HuH-7.5 (cell line): ENCODE data around the gene CHDH.

Source experiments
- DNase-seq: peaks from one replicate; pipeline ENCODE4 v3.0.0; 2011; ENCODE audit warnings: low spot score

The CHDH gene

DNA sequence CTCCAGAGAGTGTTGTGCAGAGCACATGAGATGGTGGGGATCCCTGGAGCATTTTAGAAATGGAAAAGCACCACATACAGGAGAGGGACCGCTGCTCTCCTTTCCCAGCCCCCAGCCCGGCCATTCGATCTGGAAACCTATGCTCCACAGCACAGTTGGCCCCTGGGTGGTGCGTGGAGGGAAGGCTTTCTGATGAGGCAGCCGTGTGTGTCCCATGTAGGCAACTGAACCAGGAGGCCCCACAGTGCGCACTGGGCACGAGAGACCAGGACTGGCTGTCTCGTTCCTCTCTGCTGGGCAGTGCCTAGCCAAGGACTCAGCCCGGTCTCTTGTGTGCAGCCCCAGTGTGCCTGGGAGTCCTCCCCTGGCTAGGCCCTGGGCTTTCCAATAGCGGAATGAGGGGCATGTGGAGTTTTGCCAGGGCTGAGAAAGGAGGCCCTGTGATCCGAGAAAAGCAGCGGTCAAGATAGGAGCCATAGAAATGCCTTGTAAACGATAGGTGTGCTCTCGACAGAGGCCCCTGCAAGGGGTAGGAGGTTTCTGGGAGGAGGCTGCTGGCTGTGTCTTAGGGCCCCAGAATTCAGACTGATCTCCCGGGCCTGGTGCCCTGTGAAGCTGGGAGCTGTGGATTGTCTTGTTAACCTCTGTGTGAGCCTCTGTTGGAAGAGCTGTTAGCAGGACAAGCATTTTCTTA, 39.0 kb downstream of the CHDH start:
- DNase-seq, result no peak

- no peak for DNase-seq
Observed at GRCh38 chr3:53806182-53807116, 39.8 kb downstream of the CHDH start.

DNA sequence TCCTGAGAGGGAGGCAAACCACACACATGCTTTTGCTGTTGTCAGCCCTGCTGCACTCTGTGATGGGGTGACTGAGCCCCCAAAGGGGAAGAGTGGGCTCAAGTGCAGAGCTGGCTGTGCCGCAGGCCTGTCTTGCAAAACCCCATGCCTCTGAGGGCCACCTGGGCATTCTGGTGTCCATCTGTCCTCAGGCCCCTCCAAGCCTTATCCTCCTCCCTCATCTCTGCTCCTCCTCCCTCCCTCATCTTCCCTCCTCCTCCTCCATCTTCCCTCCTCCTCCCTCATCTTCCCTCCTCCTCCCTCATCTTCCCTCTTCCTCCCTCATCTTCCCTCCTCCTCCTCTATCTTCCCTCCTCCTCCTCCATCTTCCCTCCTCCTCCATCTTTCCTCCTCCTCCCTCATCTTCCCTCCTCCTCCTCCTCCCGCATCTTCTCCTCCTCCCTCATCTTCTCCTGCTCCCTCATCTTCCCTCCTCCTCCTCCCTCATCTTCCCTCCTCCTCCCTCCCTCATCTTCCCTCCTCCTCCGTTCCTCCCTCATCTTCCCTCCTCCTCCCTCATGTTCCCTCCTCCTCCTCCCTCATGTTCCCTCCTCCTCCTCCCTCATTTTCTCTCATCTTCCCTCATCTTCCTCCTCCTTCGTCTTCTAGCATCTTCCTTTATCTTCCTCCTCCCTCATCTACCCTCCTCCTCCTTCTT, 40.6 kb downstream of the CHDH start:
- DNase-seq, result no peak

DNA sequence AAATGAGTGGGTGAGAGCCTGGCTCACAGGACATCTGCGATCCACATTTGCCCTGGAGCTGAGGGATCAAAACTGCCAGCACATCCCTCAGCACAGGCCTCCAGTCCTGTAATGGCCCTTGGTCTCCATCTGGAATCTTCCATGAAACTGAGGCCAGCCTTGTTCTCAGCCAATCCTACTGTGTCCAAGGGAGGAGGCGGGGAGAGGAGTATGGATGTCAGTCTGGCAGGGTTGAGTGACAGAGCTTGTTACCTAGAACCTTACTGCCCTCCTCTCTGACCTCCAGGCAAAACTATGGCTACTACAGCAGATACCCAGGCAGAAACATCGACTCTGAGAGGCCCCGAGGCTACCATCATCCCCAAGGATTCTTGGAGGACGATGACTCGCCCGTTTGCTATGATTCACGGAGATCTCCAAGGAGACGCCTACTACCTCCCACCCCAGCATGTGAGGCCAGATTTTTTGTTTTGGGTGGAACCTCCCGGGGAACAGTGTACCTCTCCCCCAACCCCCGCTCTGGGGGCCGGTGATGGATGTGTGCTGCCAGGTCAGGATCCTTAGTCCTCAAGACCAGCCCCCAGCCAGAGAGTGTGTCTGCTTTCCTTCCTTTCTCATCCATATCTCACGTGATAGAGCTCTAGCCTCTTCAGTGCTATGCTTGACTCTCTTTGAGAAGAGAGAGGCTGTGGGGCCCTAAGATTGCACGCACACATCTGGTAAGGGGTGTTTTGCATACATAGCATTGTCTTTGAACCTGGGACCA, 41.3 kb downstream of the CHDH start:
- DNase-seq, result no peak

GRCh38 chr3:53803816-53804695, 42.2 kb downstream of the CHDH start:
- no peak for DNase-seq

- no peak for DNase-seq
Observed at GRCh38 chr3:53803124-53803815, 42.9 kb downstream of the CHDH start.

- no peak for DNase-seq
Observed at GRCh38 chr3:53802256-53802880, 43.9 kb downstream of the CHDH start.

- DNase-seq, result no peak
Observed at GRCh38 chr3:53801319-53801718, 44.9 kb downstream of the CHDH start.

DNA sequence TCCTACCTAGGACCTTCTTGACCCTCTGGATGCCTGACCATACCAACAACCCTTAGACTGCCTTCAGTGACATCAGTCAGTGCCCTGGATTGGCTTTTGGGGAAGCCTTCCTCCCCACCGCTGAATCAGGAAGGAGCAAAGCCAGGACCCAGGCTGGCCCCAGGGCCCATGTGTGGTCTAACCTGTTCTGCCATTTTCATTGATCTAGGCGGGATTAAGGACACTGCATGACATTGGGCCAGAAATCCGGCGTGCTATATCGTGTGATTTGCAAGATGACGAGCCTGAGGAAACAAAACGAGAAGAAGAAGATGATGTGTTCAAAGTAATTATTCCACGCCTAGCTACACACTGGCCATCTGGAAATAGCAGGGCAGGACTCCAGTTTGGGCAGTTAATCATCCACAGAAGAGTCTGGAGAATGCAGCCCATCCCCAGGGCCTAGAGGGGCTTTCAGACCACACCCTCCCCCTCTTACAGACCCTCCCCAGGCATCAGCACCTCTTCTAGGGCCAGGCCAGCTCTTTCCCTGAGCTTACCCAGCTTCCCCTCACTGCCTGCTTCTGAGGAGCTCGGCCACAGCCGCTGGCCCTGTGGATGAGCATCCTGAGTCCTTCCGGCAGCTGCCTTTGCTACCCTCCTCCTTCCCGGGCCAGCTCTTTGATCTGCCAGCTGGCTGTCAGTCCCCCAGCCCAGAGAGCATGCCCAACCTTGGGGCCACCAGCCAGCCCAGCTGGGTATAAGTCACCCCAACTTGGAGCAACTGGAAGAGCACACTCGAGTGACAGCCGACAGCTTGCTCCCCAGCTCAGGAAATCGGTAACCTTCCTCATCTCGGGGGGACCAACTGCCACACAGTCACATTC, 45.9 kb downstream of the CHDH start:
- DNase-seq, result no peak

DNA sequence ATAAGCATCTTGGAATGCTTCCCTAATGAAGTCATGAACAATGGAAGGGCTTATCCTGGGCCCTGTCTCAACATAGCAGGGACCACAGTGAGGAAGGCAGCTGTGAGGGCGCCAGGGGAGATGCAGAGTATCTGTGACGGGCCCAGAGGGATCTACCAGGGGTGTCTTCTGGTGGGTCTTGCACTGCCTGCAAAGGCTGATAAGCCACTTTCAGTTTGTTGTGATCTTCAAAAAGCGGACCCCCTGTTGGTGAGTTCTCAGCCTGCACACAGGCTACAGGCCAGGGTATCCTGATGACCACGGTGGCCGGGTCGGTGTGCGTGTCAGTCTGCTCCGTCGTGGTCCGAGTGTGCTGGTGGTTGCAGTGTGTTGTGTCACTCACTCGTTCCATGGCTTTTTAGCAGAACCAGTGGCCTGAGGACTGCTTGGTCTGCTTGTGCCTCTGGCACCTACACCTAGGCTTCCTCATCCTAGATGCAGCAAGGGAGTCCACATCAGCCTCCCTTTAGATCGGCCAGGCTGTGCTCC, 46.8 kb downstream of the CHDH start:
- DNase-seq, result no peak

GRCh38 chr3:53798144-53798543, 48.1 kb downstream of the CHDH start:
- DNase-seq, result no peak

GRCh38 chr3:53795789-53796560, 50.2 kb downstream of the CHDH start:
- DNase-seq, result no peak

- DNase-seq, result no peak
Observed at GRCh38 chr3:53795176-53795575, 51.0 kb downstream of the CHDH start.

DNA sequence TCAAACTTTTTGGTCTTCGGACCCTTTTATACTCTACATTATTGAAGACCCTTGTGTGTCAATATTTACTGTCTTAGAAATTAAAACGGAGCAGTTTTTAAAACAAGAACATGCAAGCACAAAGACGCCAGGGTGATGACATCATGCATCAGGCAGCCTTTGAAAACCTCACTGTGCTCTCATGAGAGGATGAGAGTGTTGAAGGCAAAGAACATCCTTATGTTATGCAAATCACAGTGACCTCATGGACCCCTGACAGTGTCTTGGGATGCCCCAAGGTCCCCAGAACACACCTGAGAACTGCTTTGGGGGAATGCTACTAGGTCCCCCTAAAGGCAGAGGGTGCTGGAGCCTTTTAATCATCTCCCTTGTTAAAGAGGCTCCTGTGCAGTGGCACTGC, 51.6 kb downstream of the CHDH start:
- no peak for DNase-seq

- no peak for DNase-seq
Observed at GRCh38 chr3:53792866-53793265, 53.4 kb downstream of the CHDH start.

GRCh38 chr3:53791317-53791716, 54.9 kb downstream of the CHDH start:
- no peak for DNase-seq

- no peak for DNase-seq
Observed at GRCh38 chr3:53790470-53790869, 55.7 kb downstream of the CHDH start.

GRCh38 chr3:53789459-53789858, 56.8 kb downstream of the CHDH start:
- DNase-seq, result no peak
